HL-60/S4 (cell line): Measurements from ENCODE around the gene MAN2B1.
"Not testable (repeated sequence)": the region's sequence is repeated elsewhere in the genome, so short reads cannot be mapped to it uniquely, and the experiment has no call there.

Experiments used
- in situ Hi-C: fragments of 300-500 bp; cut with MboI; formaldehyde crosslinking; loops from 2 replicates; pipeline ENCODE4 v1.14.3; 2022; ENCODE audit warnings: low sequenced_read_pairs

MAN2B1 gene

DNA sequence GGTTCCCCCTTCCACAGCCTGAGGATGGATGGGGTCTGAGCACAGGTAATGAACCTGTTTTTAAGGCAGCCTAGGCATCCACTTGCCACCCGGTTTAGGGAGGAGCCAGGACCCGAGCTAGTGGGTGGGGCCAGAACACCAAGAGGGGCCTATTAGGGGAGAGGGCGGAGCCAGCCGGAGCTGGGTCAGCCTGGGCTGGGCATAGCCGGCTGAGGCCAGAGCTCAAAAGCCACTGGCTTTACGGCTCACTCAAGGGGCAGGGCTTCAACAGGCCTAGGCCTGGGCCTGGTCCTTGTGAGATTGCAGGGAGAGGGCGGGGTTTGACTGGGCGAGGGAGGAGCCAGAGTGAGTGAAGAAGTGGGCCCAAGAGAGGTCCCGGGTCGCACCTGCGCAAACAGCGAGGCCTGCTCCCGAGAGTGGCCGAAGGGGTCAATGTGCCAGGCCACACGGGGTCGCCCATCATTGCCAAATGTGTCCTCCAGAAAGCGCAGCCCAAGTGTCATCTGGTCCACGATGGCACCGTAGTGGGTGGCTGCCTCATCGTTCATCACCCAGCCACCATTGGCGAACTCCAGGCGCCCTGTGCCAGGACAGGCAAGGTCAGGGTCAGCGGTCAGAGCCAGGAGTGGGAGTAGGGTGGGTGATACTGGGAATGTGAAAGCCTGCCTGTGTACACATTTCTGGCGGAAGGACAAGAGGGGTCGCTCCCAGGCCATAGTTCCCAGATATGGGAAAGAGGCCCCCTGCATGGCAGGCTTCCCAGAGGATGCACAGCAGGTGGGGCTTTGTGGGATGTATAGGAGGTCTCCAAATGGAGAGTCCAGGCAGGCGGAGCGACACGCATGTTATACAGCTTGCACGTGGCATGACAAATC is 1.9 kb downstream of the MAN2B1 start:
- in situ Hi-C loops, result no loop called here

- in situ Hi-C loops, result no loop called here
Measured at GRCh38 chr19:12660980-12661379, 5.6 kb downstream of the MAN2B1 start.

DNA sequence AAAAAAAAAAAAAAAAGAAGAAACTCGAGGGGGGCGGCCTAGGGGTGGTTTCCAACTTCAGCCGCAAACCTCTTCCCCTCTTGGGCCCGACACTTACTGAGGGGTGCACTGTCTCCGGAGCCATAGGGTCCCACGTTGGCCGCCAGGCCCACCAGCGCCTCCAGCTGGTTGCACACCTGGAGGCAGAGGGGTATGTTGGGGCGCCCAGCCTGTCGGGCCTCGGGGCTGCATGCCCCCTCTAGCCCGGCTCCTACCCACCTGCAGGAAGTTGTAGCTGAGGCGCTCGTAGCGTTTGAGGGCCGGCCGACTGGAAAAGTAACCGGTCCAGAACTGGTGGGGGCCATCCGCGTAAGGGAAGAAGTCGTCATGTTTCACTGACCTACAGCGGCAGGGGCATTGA is 8.6 kb downstream of the MAN2B1 start:
- in situ Hi-C loops, result no loop called here

- in situ Hi-C loops, result no loop called here
Measured at GRCh38 chr19:12656899-12657571, 9.5 kb downstream of the MAN2B1 start.

GRCh38 chr19:12655546-12655945 is 11.0 kb downstream of the MAN2B1 start:
- in situ Hi-C loops, result no loop called here

- in situ Hi-C loops, result no loop called here
Measured at GRCh38 chr19:12652219-12652618, 14.3 kb downstream of the MAN2B1 start.

DNA sequence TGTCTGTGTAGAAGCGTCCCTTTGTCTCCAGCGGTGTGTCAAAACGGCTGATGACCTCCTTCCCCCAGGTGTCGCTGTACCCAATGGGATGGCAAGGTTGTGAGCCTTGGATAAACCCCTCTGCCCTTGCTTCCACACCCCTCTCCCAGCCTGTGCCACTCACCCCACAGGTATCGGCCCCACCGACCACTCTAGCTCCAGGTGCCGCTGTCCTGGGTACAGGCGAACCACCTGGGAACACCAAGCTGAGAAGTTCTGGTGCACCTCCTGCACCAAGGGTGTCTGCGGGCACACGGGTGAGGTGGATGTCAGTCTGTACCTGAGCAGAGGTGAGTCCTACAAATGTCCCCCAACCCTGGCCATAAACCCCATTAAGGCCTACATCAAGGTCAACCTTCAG is 16.6 kb downstream of the MAN2B1 start:
- in situ Hi-C loops, result no loop called here

- in situ Hi-C loops, result no loop called here
Measured at GRCh38 chr19:12648088-12648487, 18.5 kb downstream of the MAN2B1 start.

GRCh38 chr19:12647490-12648071 is 19.0 kb downstream of the MAN2B1 start:
- in situ Hi-C loops, result no loop called here

DNA sequence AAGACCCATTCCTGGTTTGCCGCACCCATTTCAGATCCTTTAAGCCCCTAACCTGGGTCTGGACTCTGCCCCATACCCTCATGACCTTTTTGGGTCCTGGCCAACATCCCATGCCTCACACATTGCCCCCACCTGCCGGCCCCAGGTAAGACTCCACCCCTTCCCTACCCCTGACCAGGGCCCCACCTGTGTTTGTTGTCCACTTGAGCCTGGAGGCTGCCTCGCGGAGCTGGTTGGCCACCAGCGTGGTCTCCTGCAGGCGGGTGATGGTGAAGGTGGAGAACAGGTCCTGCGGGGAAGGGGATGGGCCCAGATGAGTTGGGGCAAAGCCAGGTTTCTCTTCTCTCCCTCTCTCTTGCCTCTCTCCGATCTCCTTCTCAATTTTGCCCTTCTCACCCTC is 19.5 kb downstream of the MAN2B1 start:
- in situ Hi-C loops, result no loop called here

GRCh38 chr19:12646551-12646950 is 20.0 kb downstream of the MAN2B1 start:
- in situ Hi-C loops, result no loop called here

DNA sequence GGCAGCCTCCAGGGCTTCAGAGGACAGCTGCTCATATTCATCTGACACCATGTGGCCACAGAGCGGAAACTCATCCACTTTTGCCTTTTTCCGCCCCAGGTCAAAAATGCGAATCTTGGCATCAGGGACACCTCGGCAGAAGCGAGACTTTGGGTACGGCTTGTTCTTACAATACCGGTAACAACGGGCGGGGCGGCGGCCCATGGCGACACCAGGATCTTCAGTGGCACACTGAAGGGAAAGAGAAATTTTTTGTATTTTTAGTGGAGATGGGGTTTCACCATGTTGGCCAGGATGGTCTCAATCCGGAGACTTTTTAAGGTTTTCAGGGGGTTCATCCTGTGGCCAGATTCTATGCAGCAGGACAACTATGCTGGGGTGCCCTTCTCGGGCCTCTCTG is 22.8 kb downstream of the MAN2B1 start:
- in situ Hi-C loops, result not testable (repeated sequence)

- in situ Hi-C loops, result no loop called here
Measured at GRCh38 chr19:12642506-12642905, 24.0 kb downstream of the MAN2B1 start.

- in situ Hi-C loops, result no loop called here
Measured at GRCh38 chr19:12641456-12641855, 25.1 kb downstream of the MAN2B1 start.

DNA sequence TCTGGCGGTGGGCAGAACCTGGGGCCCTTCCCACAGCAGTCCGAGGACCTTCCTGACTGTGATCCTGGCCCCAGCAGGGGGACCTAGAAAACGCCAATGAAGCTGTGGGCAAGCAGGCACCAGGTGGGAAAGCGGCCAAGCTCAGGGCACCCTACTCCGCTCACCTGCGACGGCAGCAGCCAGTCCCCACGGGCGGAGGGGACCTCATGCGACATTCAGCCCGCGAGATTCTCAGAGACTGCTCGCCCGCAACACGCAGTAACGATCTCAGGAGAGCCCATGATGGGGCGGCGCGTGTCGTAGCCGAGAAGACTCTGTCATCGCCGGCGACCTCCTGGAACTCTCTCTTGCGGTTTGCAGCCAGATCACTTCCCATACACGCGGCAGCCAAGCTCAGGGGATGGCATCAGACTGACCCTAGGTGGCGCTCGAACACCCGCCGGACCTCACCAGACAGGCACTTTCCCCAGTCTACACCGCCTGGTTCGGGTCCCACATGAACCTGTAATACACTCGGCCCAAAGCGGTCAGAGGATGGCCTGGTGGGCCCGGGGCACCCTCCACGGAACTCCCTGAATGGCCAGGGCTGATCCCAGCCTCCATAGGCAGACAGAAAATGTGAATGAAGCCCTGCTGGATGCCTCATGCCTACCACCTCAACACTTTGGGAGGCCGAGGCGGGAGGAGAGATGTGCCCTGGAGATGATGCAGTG is 26.5 kb downstream of the MAN2B1 start:
- in situ Hi-C loops, result no loop called here

GRCh38 chr19:12638611-12639182 is 27.8 kb downstream of the MAN2B1 start:
- in situ Hi-C loops, result no loop called here

- in situ Hi-C loops, result no loop called here
Measured at GRCh38 chr19:12636631-12637030, 29.9 kb downstream of the MAN2B1 start.

DNA sequence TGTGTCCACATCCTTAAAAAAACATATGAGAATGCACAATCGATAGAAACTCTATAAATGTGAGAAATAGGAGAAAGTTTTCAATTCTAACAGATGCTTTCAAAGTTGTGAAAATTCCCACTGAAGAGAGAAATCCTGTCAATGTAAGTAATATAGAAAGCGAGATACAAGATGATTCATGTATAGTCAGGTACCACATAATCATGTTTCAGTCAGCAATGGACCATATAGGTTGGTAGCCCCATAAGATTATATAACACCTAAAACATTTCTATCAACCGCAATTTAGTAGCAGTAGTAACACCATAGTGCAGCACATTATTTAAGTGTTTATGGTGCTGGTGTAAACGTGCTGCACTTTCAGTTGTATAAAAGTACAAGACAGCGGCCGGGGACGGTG is 37.3 kb downstream of the MAN2B1 start:
- in situ Hi-C loops, result no loop called here

DNA sequence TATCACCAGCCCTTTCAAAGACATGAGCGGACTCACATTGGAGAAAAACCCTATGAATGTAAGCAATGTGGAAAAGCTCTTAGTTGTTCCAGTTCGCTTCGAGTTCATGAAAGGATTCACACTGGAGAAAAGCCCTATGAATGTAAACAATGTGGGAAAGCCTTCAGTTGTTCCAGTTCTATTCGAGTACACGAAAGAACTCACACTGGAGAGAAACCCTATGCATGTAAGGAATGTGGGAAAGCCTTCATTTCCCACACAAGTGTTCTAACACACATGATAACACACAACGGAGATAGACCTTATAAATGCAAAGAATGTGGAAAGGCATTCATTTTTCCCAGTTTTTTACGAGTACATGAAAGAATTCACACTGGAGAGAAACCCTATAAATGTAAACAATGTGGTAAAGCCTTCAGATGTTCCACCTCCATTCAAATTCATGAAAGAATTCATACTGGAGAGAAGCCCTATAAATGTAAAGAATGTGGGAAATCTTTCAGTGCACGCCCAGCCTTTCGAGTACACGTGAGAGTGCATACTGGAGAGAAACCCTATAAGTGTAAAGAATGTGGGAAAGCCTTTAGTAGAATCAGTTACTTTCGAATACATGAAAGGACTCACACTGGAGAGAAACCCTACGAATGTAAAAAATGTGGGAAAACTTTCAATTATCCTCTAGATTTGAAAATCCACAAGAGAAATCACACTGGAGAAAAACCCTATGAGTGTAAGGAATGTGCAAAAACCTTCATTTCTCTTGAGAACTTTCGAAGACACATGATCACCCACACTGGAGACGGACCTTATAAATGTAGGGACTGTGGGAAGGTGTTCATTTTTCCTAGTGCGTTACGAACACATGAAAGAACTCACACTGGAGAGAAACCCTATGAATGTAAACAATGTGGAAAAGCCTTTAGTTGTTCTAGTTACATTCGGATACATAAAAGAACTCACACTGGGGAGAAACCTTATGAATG is 38.2 kb downstream of the MAN2B1 start:
- in situ Hi-C loops, result no loop called here

DNA sequence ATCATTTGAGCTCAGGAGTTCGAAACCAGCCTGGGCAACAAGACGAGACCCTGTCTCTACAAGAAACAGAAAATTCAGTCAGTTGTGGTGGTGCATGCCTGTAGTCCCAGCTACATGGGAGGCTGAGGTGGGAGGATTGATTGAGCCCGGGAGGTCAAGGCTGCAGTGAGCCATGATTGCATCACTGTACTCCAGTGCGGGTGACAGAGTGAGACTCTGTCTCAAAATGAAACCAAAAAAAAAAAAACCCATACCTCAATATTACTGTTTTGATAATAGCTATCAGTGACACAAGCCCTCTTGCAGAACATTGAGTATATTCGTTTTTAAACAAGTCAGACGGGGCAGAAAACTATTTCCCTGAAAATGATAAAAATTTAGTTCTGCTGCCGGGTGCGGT is 39.6 kb downstream of the MAN2B1 start:
- in situ Hi-C loops, result no loop called here
